K562 (cell line): ENCODE data around the gene LLGL2. TPM values are rescaled to one million over a fixed set of nuclear protein-coding genes. Genes with fewer than 3 reads are reported as not detected.

Experiments used
- ATAC-seq: fragments of 200-7000 bp; cut with Tn5 transposase; 3 replicates; pipeline ENCODE4 v1.9.1; 2020; ENCODE audit warnings: moderate library complexity
- BruUV-seq: library from RNA; stranded (reverse); fragments of 400-500 nt; replicated peaks from 2 replicates; lab custom pipeline; 2021; lab: Mats Ljungman, UMichigan
- CTCF ChIA-PET: fragments of 300-600 bp; formaldehyde crosslinking; extraction: SDS; loops from one replicate; lab custom pipeline; 2021; ENCODE audit warnings: low intra/inter-chr PET ratio; lab: Yijun Ruan, JAX
- POLR2A ChIA-PET: fragments of 300-600, 350-650 bp; sonication (Branson Sonifier 250); formaldehyde crosslinking; extraction: SDS; loops from one replicate; lab custom pipeline; 2021; ENCODE audit warnings: antibody characterized with exemption, inconsistent platforms; lab: Yijun Ruan, JAX
- DNase-seq, 4 experiments: peaks; one replicate each; pipeline versions ENCODE4 v3.0.0 to v3.0.0-alpha.2; 2011 to 2018; ENCODE audit warnings: low spot score in 3 of 4, mixed read lengths in 3 of 4; ENCODE audit errors: extremely low read depth in 1 of 4
- FAIRE-seq: peaks from 2 replicates; lab custom pipeline; 2011; peaks lifted over from hg19 to GRCh38; lab: Jason Lieb, UNC
- H2AFZ ChIP-seq: 2 replicates; pipeline ENCODE4 v1.6.0; 2011; ENCODE audit warnings: low read depth, low read length, control low read depth, inconsistent platforms
- H3K27ac ChIP-seq: fragments of 200-600 bp; 3 replicates; pipeline ENCODE4 v1.8.0; 2011; ENCODE audit warnings: low read depth, mild to moderate bottlenecking, control low read depth, inconsistent platforms, low read length, moderate library complexity, mixed read lengths; ENCODE audit errors: extremely low read depth
- H3K27me3 ChIP-seq, 2 experiments: fragments of 300-600 bp in 1 of 2; 2 replicates in 1 of 2; 3 replicates in 1 of 2; pipeline versions ENCODE4 v1.6.0 to v1.8.0; 2011; ENCODE audit warnings: inconsistent platforms in 2 of 2, low read length in 2 of 2, mild to moderate bottlenecking in 1 of 2, mixed read lengths in 1 of 2, moderate library complexity in 1 of 2; ENCODE audit not compliant: control insufficient read depth in 2 of 2, insufficient read depth in 2 of 2
- H3K36me3 ChIP-seq: fragments of 300-600 bp; 3 replicates; pipeline ENCODE4 v1.8.0; 2011; ENCODE audit warnings: mild to moderate bottlenecking, low read length, inconsistent platforms; ENCODE audit not compliant: control insufficient read depth, insufficient read depth
- H3K4me1 ChIP-seq, 2 experiments: fragments of 200-600 bp in 1 of 2; replicated peaks in 1 of 2; 2 replicates in 1 of 2; 3 replicates in 1 of 2; pipeline versions ENCODE4 v1.5.1 to v1.8.0; 2011; ENCODE audit warnings: inconsistent platforms in 2 of 2, low read length in 2 of 2, mild to moderate bottlenecking in 1 of 2, mixed read lengths in 1 of 2, moderate library complexity in 1 of 2; ENCODE audit not compliant: control insufficient read depth in 2 of 2, insufficient read depth in 2 of 2
- H3K4me2 ChIP-seq: 2 replicates; pipeline ENCODE4 v1.6.1; 2011; ENCODE audit warnings: low read length, control low read depth, inconsistent platforms, mixed read lengths; ENCODE audit not compliant: insufficient read depth
- H3K4me3 ChIP-seq: fragments of 200-600 bp; sonication (generic), shearing (Covaris generic); 2 replicates; pipeline ENCODE4 v1.5.1; 2016; ENCODE audit warnings: control low read depth, inconsistent platforms
- H3K79me2 ChIP-seq: fragments of 200-600 bp; 3 replicates; pipeline ENCODE4 v1.8.0; 2011; ENCODE audit warnings: low read length, inconsistent platforms; ENCODE audit not compliant: control insufficient read depth, insufficient read depth
- H3K9ac ChIP-seq, 2 experiments: 2 replicates each; pipeline versions ENCODE4 v1.6.0 to v1.6.1; 2011; ENCODE audit warnings: low read depth in 2 of 2, low read length in 2 of 2, control low read depth in 1 of 2, inconsistent platforms in 1 of 2, mild to moderate bottlenecking in 1 of 2, mixed read lengths in 1 of 2; ENCODE audit not compliant: insufficient read depth in 1 of 2
- H3K9me1 ChIP-seq: one replicate; pipeline ENCODE4 v1.6.0; 2011; ENCODE audit warnings: inconsistent platforms, mild to moderate bottlenecking, low read length, moderate library complexity; ENCODE audit not compliant: control insufficient read depth, insufficient read depth
- H3K9me3 ChIP-seq: replicated peaks from 2 replicates; pipeline ENCODE4 v1.5.1; 2011; ENCODE audit warnings: low read depth, low read length, inconsistent platforms; ENCODE audit not compliant: control insufficient read depth, insufficient read depth
- H4K20me1 ChIP-seq: replicated peaks from 2 replicates; pipeline ENCODE4 v1.6.1; 2011; ENCODE audit warnings: low read length, inconsistent platforms, mixed read lengths; ENCODE audit not compliant: control insufficient read depth, insufficient read depth
- CSDE1 ChIP-seq, 2 experiments: fragments of 450-650 bp; IDR thresholded peaks; 2 replicates each; pipeline ENCODE4 v1.6.1; 2016; ENCODE audit warnings: mild to moderate bottlenecking in 1 of 2
- EWSR1 ChIP-seq: fragments of 450-650 bp; IDR thresholded peaks from 2 replicates; pipeline ENCODE4 v1.6.1; 2018; ENCODE audit warnings: borderline replicate concordance, mild to moderate bottlenecking, low read depth, moderate library complexity; ENCODE audit not compliant: partially characterized antibody
- HDGF ChIP-seq: fragments of 450-650 bp; IDR thresholded peaks from 2 replicates; pipeline ENCODE4 v1.6.1; 2016
- MTA3 ChIP-seq: fragments of 450-650 bp; formaldehyde crosslinking; IDR thresholded peaks from 2 replicates; pipeline ENCODE4 v1.6.1; 2017; ENCODE audit warnings: mild to moderate bottlenecking, borderline replicate concordance
- POLR2AphosphoS2 ChIP-seq: IDR thresholded peaks from 2 replicates; pipeline ENCODE4 v1.6.1; 2012; ENCODE audit warnings: low read length, improper control_type of control experiment
- SIX5 ChIP-seq, 2 experiments: IDR thresholded peaks; 2 replicates each; pipeline ENCODE4 v1.6.1; 2011; ENCODE audit warnings: low read length in 2 of 2, borderline replicate concordance in 1 of 2, low read depth in 1 of 2, mild to moderate bottlenecking in 1 of 2, moderate library complexity in 1 of 2; ENCODE audit not compliant: insufficient read depth in 1 of 2
- SMARCE1 ChIP-seq: fragments of 450-650 bp; IDR thresholded peaks from 2 replicates; pipeline ENCODE4 v1.7.1; 2016; ENCODE audit warnings: mild to moderate bottlenecking
- TAF1 ChIP-seq: IDR thresholded peaks from 2 replicates; pipeline ENCODE4 v1.6.1; 2011; ENCODE audit warnings: mild to moderate bottlenecking, low read length, moderate library complexity; ENCODE audit not compliant: insufficient read depth, control insufficient read depth, severe bottlenecking; ENCODE audit errors: extremely low read depth
- TEAD1 ChIP-seq, 2 experiments: fragments of 450-650 bp in 1 of 2; sonication (generic) in 1 of 2; formaldehyde crosslinking; IDR thresholded peaks; 2 replicates each; pipeline versions ENCODE4 v1.4.0 to v1.8.0; 2020 to 2022; ENCODE audit warnings: mild to moderate bottlenecking in 2 of 2, missing genetic modification reagents in 1 of 2
- ZFP1 ChIP-seq: fragments of 450-650 bp; formaldehyde crosslinking; IDR thresholded peaks from 2 replicates; pipeline ENCODE4 v1.4.0; 2020; ENCODE audit warnings: mild to moderate bottlenecking, mixed read lengths
- ZNF436 ChIP-seq: fragments of 250-450, 450-650 bp; sonication (Bioruptor Pico); formaldehyde crosslinking; IDR thresholded peaks from 2 replicates; pipeline ENCODE4 v1.7.0; 2020; ENCODE audit warnings: mild to moderate bottlenecking
- ZNF551 ChIP-seq: fragments of 250-450 bp; sonication (Bioruptor Pico); IDR thresholded peaks from 2 replicates; pipeline ENCODE4 v1.5.0; 2021; ENCODE audit warnings: mild to moderate bottlenecking, moderate library complexity
- WGBS: fragments of 100-300 bp; shearing (Covaris generic); methylation state at CpG from one replicate; pipeline ENCODE4 v1.1.6; 2016; ENCODE audit warnings: low coverage, mixed read lengths; ENCODE audit not compliant: insufficient coverage; ENCODE audit errors: missing lambda C conversion rate; 5-methylcytosine and 5-hydroxymethylcytosine counted together
- in situ Hi-C: fragments of 300-500 bp; cut with MboI; formaldehyde crosslinking; loops from 4 replicates; pipeline ENCODE4 v1.15.0; 2018; ENCODE audit warnings: inconsistent platforms, mixed read lengths
- intact Hi-C: fragments of 100-400 bp; cut with micrococcal nuclease; formaldehyde crosslinking; loops from 2 replicates; pipeline ENCODE4 v1.14.2; 2022
- polyA plus RNA-seq, 8 experiments: library from polyadenylated mRNA; depleted of rRNA in 4 of 8; stranded (reverse) in 5 of 8; unstranded in 3 of 8; fragments of >200 nt; fragmentation: Nextera tagmentation in 2 of 8; fragmentation: Illumina TruSeq in 1 of 8; extraction: Ambion mirVana in 2 of 8; extraction: Trizol in 1 of 8; gene quantifications; 2 replicates each; pipeline versions ENCODE4 v1.2.1 to v1.2.3, GENCODE V29; 2011 to 2014; ENCODE audit warnings: inconsistent platforms in 1 of 8, missing spikeins in 1 of 8
- total RNA-seq, 7 experiments: library from RNA; depleted of rRNA in 6 of 7; stranded (reverse); fragments of >200 nt in 6 of 7; fragmentation: Illumina TruSeq in 2 of 7; extraction: Trizol in 2 of 7; gene quantifications; 2 replicates each; pipeline versions ENCODE4 v1.2.1 to v1.2.3, GENCODE V29; 2011 to 2021; ENCODE audit warnings: low replicate concordance in 1 of 7
- TF ChIP-seq, protein P1 (sequence below): sonication (generic); formaldehyde crosslinking; IDR thresholded peaks from 2 replicates; pipeline ENCODE4 v1.8.0; 2022; ENCODE audit warnings: mild to moderate bottlenecking, missing genetic modification reagents, borderline replicate concordance

Gene LLGL2
- total and polyA plus RNA-seq, 9 of the 15 experiments (the other 6 are each of a cell fraction or from before 2014, with no cell fraction given), result 0.32 to 24.4 (median 10.2) TPM

- H3K4me2 ChIP-seq, result no peak overlapping the region
- no peaks in the 10 kb centered on the region for H3K27me3 ChIP-seq
- 71% methylated on average over 5 of the region's 6 CpGs for WGBS
- POLR2A ChIA-PET, result interaction anchor here (0.9 to 1.7 kb wide), 4 partner anchors 11 to 36 kb away, joined by 3 to 6 read pairs (median 6); partner anchors contain the start of genes TMEM94 and TSEN54
- H3K4me1 ChIP-seq, result peaks cover 0 to 16% of the 10 kb centered on the region in 2 experiments; a peak in 2 of 5 replicates
- ATAC-seq, result peak; percentile 21; the same call in 1 of the 3 replicates
- intact Hi-C loops (no loop called here), in situ Hi-C loops (no loop called here)
- no peak overlapping the region for H3K4me3 ChIP-seq
- no peaks in the 10 kb centered on the region for H3K79me2 ChIP-seq
- BruUV-seq, result no TSS peak
- CTCF ChIA-PET, result no interaction called here
- H3K9ac ChIP-seq, result peak overlapping the region in 1 of 2 experiments; percentile 60; a peak in 2 of 4 replicates
- no peak overlapping the region for H2AFZ ChIP-seq
- FAIRE-seq, result no peak
- peaks cover 3% of the 10 kb centered on the region; the same call in 1 of the 3 replicates for H3K36me3 ChIP-seq
- H3K9me3 ChIP-seq, result no peaks in the 10 kb centered on the region
- H3K9me1 ChIP-seq, result no peaks in the 10 kb centered on the region
- DNase-seq, result no peak
- H4K20me1 ChIP-seq, result peaks cover 17% of the 10 kb centered on the region; the same call in 1 of the 2 replicates
- no peak overlapping the region for H3K27ac ChIP-seq
- TF ChIP-seq ZFP1, result no peak
- TF ChIP-seq TAF1, result no peak
- TF ChIP-seq, protein P1, sequence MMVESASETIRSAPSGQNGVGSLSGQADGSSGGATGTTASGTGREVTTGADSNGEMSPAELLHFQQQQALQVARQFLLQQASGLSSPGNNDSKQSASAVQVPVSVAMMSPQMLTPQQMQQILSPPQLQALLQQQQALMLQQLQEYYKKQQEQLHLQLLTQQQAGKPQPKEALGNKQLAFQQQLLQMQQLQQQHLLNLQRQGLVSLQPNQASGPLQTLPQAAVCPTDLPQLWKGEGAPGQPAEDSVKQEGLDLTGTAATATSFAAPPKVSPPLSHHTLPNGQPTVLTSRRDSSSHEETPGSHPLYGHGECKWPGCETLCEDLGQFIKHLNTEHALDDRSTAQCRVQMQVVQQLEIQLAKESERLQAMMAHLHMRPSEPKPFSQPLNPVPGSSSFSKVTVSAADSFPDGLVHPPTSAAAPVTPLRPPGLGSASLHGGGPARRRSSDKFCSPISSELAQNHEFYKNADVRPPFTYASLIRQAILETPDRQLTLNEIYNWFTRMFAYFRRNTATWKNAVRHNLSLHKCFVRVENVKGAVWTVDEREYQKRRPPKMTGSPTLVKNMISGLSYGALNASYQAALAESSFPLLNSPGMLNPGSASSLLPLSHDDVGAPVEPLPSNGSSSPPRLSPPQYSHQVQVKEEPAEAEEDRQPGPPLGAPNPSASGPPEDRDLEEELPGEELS (CRISPR knock-in tag), result no peak
- no peak for TF ChIP-seq EWSR1
- no peak for TF ChIP-seq CSDE1 (IDR thresholded peaks at IDR 0.05)
- TF ChIP-seq POLR2AphosphoS2, result no peak
- TF ChIP-seq HDGF, result no peak
- no peak for TF ChIP-seq ZNF436
- no peak for TF ChIP-seq SIX5 (IDR thresholded peaks at IDR 0.05; ENCODE audit: borderline replicate concordance in 1 of 2, insufficient read depth in 1 of 2, low read depth in 1 of 2, low read length in 2 of 2)
- TF ChIP-seq SMARCE1, result no peak
- TF ChIP-seq MTA3, result no peak
- TF ChIP-seq ZNF551, result no peak
- TF ChIP-seq TEAD1 (CRISPR knock-in tag; IDR thresholded peaks at IDR 0.05), result no peak
Measured at GRCh38 chr17:75480281-75480680, 45.2 kb upstream of the LLGL2 start.
